ENCODE data around the gene ATP5PF. TPM values are rescaled to one million over a fixed set of nuclear protein-coding genes. Genes with fewer than 3 reads are reported as not detected.

Gene ATP5PF
- total and polyA plus RNA-seq, 10 of the 15 experiments (the other 5 are each of a cell fraction or from before 2014, with no cell fraction given), result 103 to 1,604 (median 487) TPM

DNA sequence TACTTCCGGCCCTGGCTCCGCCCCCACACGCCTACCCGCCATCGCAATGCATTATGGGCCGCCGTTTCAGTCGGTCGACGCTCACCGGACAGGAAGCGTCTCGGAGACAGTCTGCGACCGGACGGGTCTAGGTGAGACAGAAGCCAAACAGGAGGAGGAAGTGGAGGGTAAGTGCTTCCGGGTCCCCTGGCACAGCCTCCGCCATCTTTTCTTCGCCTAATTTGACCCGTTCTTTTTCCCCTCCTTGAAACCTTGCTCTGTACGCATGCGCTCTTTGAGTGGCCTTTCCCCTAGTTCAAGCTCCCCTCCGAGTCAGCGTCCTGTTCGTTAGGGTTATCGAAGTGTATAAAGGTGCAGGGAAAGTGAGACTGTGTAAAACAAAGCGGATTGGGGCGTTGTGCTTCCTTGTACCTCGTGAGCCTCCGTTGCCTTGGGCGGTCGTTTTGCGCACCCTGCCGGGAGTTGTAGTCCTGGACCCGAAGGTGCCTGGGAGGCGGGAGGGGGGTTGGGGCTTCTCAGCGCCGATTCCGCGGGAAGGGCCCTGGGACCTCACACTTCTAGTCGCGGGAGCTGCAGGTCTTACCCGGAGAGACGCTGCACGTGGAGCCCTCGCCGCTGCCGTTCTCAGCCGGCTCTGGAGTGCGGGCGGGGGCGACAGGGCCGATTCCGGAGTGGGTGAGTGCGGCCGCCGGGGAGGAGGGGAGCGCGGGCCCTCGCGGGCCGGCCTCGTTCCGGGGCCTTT is at the start of gene ATP5PF, which contains the start of gene GABPA (continued):
- TF ChIP-seq, protein P1, sequence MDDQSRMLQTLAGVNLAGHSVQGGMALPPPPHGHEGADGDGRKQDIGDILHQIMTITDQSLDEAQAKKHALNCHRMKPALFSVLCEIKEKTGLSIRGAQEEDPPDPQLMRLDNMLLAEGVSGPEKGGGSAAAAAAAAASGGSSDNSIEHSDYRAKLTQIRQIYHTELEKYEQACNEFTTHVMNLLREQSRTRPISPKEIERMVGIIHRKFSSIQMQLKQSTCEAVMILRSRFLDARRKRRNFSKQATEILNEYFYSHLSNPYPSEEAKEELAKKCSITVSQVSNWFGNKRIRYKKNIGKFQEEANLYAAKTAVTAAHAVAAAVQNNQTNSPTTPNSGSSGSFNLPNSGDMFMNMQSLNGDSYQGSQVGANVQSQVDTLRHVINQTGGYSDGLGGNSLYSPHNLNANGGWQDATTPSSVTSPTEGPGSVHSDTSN (IDR thresholded peaks at IDR 0.05; ENCODE audit: insufficient replicate concordance, low read depth, low read length), result no peak
- no peak for TF ChIP-seq NFYA (IDR thresholded peaks at IDR 0.05; ENCODE audit: borderline replicate concordance, low read depth, low read length)
- peak in 1 of 2 experiments; percentile 60; a peak in 1 of 4 replicates for TF ChIP-seq BHLHE40 (IDR thresholded peaks at IDR 0.05; ENCODE audit: borderline replicate concordance in 1 of 2, low read depth in 2 of 2, low read length in 1 of 2)
- no peak for TF ChIP-seq ZBED1 (IDR thresholded peaks at IDR 0.05; ENCODE audit: borderline replicate concordance)
- TF ChIP-seq SIX5 (IDR thresholded peaks at IDR 0.05; ENCODE audit: low read depth, low read length, severe bottlenecking), result peak; percentile 77
- TF ChIP-seq, protein P2, sequence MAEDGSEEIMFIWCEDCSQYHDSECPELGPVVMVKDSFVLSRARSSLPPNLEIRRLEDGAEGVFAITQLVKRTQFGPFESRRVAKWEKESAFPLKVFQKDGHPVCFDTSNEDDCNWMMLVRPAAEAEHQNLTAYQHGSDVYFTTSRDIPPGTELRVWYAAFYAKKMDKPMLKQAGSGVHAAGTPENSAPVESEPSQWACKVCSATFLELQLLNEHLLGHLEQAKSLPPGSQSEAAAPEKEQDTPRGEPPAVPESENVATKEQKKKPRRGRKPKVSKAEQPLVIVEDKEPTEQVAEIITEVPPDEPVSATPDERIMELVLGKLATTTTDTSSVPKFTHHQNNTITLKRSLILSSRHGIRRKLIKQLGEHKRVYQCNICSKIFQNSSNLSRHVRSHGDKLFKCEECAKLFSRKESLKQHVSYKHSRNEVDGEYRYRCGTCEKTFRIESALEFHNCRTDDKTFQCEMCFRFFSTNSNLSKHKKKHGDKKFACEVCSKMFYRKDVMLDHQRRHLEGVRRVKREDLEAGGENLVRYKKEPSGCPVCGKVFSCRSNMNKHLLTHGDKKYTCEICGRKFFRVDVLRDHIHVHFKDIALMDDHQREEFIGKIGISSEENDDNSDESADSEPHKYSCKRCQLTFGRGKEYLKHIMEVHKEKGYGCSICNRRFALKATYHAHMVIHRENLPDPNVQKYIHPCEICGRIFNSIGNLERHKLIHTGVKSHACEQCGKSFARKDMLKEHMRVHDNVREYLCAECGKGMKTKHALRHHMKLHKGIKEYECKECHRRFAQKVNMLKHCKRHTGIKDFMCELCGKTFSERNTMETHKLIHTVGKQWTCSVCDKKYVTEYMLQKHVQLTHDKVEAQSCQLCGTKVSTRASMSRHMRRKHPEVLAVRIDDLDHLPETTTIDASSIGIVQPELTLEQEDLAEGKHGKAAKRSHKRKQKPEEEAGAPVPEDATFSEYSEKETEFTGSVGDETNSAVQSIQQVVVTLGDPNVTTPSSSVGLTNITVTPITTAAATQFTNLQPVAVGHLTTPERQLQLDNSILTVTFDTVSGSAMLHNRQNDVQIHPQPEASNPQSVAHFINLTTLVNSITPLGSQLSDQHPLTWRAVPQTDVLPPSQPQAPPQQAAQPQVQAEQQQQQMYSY (CRISPR knock-in tag; IDR thresholded peaks at IDR 0.05), result no peak
- TF ChIP-seq, protein P3, sequence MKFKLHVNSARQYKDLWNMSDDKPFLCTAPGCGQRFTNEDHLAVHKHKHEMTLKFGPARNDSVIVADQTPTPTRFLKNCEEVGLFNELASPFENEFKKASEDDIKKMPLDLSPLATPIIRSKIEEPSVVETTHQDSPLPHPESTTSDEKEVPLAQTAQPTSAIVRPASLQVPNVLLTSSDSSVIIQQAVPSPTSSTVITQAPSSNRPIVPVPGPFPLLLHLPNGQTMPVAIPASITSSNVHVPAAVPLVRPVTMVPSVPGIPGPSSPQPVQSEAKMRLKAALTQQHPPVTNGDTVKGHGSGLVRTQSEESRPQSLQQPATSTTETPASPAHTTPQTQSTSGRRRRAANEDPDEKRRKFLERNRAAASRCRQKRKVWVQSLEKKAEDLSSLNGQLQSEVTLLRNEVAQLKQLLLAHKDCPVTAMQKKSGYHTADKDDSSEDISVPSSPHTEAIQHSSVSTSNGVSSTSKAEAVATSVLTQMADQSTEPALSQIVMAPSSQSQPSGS (IDR thresholded peaks at IDR 0.05; ENCODE audit: low read length), result no peak
- peak; percentile 86 for TF ChIP-seq SREBF1 (IDR thresholded peaks at IDR 0.05; ENCODE audit: low read length)
- TF ChIP-seq, protein P4, sequence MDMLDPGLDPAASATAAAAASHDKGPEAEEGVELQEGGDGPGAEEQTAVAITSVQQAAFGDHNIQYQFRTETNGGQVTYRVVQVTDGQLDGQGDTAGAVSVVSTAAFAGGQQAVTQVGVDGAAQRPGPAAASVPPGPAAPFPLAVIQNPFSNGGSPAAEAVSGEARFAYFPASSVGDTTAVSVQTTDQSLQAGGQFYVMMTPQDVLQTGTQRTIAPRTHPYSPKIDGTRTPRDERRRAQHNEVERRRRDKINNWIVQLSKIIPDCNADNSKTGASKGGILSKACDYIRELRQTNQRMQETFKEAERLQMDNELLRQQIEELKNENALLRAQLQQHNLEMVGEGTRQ (IDR thresholded peaks at IDR 0.05; ENCODE audit: borderline replicate concordance, low read depth, low read length), result no peak
- TF ChIP-seq SPI1 (IDR thresholded peaks at IDR 0.05; ENCODE audit: borderline replicate concordance, insufficient read depth, low read depth, low read length), result peak; percentile 51; the same call in 1 of the 2 replicates
- TF ChIP-seq ATF7 (IDR thresholded peaks at IDR 0.05; ENCODE audit: low read depth), result peak; percentile 68; the same call in 1 of the 2 replicates
- TF ChIP-seq ZNF24 (IDR thresholded peaks at IDR 0.05), result no peak
- no peak; the same call in 1 of the 2 replicates for TF ChIP-seq GATAD2B (conservative IDR thresholded peaks at IDR 0.05; ENCODE audit: low read depth)
- TF ChIP-seq TCF7 (IDR thresholded peaks at IDR 0.05; ENCODE audit: borderline replicate concordance), result no peak
- TF ChIP-seq ZZZ3 (IDR thresholded peaks at IDR 0.05; ENCODE audit: control insufficient read depth, insufficient read length, low read depth), result no peak
- TF ChIP-seq SP1 (IDR thresholded peaks at IDR 0.05; ENCODE audit: low read depth, low read length), result peak; percentile 73
- TF ChIP-seq, protein P5, sequence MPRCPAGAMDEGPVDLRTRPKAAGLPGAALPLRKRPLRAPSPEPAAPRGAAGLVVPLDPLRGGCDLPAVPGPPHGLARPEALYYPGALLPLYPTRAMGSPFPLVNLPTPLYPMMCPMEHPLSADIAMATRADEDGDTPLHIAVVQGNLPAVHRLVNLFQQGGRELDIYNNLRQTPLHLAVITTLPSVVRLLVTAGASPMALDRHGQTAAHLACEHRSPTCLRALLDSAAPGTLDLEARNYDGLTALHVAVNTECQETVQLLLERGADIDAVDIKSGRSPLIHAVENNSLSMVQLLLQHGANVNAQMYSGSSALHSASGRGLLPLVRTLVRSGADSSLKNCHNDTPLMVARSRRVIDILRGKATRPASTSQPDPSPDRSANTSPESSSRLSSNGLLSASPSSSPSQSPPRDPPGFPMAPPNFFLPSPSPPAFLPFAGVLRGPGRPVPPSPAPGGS (IDR thresholded peaks at IDR 0.05; ENCODE audit: borderline replicate concordance, insufficient read depth, low read depth, low read length, poor library complexity, severe bottlenecking), result no peak
- TF ChIP-seq RELA (IDR thresholded peaks at IDR 0.05; ENCODE audit: borderline replicate concordance, partially characterized antibody), result no peak
- no peak for TF ChIP-seq ZSCAN29 (IDR thresholded peaks at IDR 0.05)
- peak; percentile 17; the same call in 1 of the 2 replicates for TF ChIP-seq CBX5 (IDR thresholded peaks at IDR 0.05; ENCODE audit: low read depth)
- TF ChIP-seq YY1 (IDR thresholded peaks at IDR 0.05; ENCODE audit: low read depth, low read length), result peak; percentile 97
